NAMALWA (cell line): ENCODE results near the gene FRMD4A.

Source experiments
- DNase-seq: peaks from one replicate; pipeline ENCODE4 v3.0.0-alpha.2; 2015; ENCODE audit warnings: low spot score

The FRMD4A gene

GRCh38 chr10:14340051-14340744 lies 9.5 kb upstream of the FRMD4A start:
- DNase-seq, result no peak

DNA sequence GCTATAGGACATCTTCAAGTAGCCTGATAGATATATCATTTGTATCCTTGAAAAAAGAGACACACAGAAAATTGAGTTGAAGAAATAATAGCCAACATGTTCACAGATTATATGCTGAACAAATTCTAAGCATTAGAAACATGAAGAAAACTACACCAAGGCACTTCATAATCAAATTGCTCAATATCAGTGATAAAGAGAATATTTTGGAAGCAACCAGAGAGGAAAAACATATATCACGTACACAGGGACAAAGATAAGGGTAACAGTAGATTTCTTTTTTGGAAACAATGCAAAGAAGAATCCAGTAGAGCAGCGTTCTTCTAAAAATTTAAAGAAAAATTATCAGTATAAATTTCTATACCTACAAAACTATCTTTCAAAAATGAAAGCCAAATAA lies 6.0 kb upstream of the FRMD4A start:
- DNase-seq, result no peak

GRCh38 chr10:14334771-14335170 lies 4.0 kb upstream of the FRMD4A start:
- no peak for DNase-seq

DNA sequence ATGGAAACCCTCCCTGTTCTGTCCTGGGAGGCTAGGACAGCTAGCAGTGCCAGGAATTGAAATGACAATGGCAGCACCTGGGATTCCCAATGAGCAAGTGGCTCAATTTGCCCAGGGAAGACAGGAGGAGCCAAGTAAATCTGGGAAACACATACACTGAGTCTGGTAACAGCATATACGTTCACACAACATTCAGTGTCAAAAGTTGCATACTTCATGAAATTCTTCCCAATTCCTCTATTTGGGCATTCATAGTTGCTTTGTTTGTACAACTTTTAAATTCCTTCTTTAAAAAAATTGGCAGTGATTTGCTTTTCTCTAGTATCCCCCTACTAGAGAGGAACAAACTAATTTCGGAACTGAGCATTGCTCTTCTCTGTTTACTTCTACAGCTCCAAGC lies 2.9 kb upstream of the FRMD4A start:
- DNase-seq, result no peak

DNA sequence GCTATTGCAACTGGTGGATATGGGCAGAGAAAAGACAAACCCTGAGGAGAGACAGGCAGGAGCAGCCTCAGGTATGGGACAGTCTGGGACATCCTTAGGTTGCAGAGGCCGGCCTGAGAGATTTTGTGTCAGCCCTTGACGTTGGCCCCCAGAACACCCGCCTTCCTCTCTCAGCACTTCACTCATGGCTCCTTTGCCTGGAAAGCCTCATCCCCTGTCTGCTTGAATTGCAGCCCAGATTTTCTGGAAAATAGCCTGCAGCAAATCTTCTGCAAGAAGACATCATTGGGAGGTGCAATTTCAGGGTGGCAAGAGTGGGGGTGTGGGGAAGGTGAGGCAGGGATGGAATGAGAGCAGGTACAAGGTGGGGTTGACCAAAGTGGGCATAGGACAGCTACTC lies 2.2 kb upstream of the FRMD4A start:
- DNase-seq, result no peak

DNA sequence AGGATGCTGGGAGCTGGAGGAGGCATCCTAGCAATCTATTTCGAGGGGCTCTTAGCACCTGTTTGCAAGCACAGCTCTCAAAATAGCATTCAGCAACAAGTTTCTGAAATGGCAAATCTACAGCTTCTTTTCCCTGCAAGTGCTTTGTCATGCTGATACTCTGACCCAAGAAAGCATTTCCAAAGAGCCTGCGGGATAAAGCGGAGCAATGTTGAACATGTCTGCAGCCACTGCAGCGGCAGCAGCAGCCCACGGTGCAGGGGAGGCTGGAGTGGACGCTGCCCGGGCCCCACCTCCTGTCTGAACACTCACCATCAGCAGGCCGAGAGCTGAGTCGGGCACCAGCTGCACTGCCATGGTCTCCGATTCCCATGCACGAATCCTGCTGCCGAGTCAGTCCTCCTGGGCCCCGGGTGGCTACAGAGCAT lies 964 bp downstream of the FRMD4A start:
- no peak for DNase-seq

- DNase-seq, result no peak
Measured at GRCh38 chr10:14328881-14329672, 1.6 kb downstream of the FRMD4A start.

DNA sequence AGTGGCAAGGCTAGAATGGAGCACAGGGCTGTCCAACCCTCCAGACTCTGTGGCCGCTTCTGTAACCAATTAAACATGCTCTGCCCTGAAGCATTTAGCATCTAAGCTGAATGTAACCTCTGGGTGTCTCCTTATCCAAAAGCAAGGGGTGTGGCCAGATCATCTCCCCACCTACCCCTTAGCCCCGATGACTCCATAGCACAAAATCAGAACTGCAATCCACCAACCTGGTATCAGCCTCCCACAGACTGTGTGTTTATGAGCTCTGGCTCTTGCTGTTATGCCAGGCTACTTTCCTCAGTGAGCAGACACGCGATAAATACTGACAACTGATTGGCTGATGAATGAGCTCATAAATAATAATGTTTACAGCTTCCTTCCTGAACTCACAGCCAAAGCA lies 3.2 kb downstream of the FRMD4A start:
- DNase-seq, result no peak

DNA sequence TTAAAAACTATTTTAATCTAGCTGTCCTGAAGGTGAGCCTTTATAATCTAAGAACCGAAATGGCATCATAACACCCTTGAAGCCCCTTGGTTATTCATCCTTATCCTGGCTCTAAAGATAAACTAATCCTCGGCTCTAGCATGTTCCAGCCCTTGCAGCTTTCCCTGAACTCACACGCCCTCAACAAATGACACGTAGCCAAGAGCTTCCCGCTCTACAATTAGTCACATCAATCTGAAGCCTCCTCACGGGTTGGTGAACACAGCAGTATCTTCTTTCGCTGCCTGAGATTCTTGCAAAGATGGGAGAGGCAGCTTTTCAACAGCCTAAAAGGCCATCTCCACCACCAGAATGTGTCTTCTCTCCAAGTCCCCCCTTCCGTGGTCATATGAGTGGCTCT lies 4.1 kb downstream of the FRMD4A start:
- DNase-seq, result no peak

- peak; percentile 69 for DNase-seq
Measured at GRCh38 chr10:14325325-14325955, 5.3 kb downstream of the FRMD4A start.

DNA sequence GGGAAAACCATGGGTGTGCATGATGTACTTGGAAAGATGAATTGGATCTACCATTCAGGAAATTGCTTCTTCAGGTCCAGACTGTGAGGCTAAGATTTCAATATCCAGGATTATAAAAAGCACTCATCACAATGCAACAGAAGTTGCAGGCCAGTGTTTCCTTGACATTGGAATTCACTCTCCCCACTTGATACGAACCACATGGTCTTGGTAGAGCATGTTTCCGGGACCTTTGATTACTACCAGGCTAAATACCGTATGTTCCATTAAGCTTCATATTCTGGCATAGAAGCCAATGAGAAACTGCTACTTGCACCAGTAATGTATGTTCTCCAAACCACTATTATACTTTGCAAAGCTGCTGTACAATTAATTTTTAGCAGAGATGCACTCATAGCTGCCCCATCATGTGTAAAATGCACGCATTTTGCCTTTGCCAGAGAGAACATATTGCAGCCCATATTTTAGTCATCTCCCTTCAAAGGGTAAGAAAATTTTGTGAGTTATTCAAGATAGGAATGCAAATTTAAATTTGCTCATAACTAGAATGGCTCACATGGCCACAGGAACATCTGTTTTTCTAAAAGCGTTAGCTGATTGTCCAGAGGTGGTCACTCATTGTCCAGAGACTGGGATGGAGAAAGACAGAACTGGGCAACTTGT lies 8.1 kb downstream of the FRMD4A start:
- DNase-seq, result no peak

- no peak for DNase-seq
Measured at GRCh38 chr10:14318007-14318406, 12.7 kb downstream of the FRMD4A start.

GRCh38 chr10:14312014-14312413 lies 18.7 kb downstream of the FRMD4A start:
- DNase-seq, result no peak

GRCh38 chr10:14311206-14311957 lies 19.3 kb downstream of the FRMD4A start:
- DNase-seq, result no peak

- DNase-seq, result no peak
Measured at GRCh38 chr10:14309593-14309992, 21.1 kb downstream of the FRMD4A start.

GRCh38 chr10:14306190-14306589 lies 24.5 kb downstream of the FRMD4A start:
- DNase-seq, result no peak

GRCh38 chr10:14304046-14304445 lies 26.7 kb downstream of the FRMD4A start:
- DNase-seq, result no peak

GRCh38 chr10:14302035-14302434 lies 28.7 kb downstream of the FRMD4A start:
- peak; percentile 16 for DNase-seq

- DNase-seq, result no peak
Measured at GRCh38 chr10:14299556-14299955, 31.2 kb downstream of the FRMD4A start.

- DNase-seq, result no peak
Measured at GRCh38 chr10:14296065-14296709, 34.5 kb downstream of the FRMD4A start.

GRCh38 chr10:14294347-14295059 lies 36.2 kb downstream of the FRMD4A start:
- no peak for DNase-seq
